Left forelimb (tissue), 1 donor: ENCODE results near the gene MCTP2.

Experiments
- DNase-seq: peaks from one replicate; pipeline ENCODE4 v3.0.0-alpha.2; 2018; ENCODE audit warnings: low spot score

Gene MCTP2

DNA sequence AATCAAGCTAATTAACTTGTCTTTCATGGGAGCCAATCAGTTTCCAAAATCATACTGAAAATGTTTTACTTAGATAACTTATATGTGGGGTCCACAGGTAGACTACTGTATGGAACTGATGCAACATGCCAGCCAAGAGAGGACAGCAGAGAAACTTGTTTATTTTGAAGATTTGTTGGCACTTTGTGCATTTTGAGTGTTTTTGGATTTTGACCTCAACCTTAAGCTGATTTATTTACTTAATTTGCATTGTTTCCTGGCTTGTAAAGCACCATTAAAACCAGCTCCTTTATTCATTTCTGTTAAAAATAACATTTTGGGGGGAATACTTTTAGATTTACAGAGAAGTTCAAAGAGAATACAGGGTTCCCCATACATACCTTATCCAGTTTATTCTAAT is 166.6 kb downstream of the MCTP2 start:
- no peak for DNase-seq

DNA sequence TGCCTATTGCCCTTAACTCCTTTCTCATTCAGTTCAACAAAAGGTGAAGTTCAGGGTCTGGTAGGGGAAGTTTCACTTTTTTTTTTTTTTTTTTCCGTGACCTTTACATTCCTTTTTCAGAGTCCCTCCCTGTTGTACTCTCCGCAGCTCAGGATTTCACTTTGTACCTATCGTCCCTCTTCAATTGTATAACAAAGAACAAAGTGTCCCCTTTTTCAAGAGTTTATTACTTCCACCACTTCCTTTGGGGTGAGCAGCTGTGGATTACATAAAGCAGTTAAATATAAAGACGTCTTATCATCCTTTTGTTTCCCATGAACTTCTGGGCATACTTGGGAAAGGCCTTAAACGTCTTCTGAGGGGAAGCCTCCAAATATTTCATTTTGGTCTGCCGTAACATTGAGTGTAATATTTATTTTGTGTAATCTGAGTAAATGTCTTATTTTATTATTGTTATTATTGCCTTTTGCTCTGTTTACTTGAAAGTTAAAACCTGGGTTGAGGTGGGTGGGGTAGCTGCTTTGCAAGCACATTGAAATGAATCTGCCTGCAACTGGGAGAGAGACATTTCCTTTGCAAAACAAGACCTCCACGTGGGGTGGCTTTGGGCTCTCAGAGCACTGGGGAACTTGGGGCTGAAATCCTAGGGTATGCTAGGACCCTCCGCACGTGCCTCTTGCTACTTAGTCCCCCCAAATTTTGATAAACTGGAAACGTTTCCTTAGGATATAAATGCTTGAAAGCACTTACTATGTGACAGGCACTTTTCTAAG is 169.4 kb downstream of the MCTP2 start:
- no peak for DNase-seq

- DNase-seq = no peak
These were observed 172.0 kb downstream of the MCTP2 start for GRCh38 chr15:94403331-94403730.

GRCh38 chr15:94404733-94405283 is 173.4 kb downstream of the MCTP2 start:
- no peak for DNase-seq

DNA sequence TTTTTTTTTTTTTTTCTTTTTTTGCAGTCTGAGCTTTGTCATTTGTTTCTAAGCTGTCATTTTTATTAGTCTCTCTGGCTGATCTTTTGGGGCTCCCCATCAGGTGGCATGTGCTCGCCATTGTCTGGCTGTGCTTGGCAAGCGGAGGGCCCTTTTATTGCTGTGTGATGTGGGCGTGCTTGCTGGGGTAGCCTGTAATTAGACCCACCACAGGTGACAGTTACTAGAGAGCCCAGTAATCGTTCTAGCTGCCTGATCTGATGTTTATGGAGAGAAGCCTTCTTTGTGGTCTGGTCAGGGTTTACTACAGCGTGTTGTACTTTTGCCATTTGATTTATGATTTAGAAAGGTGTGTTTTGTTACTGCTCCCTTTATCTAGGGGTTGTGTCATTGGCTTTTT is 179.9 kb downstream of the MCTP2 start:
- no peak for DNase-seq

DNA sequence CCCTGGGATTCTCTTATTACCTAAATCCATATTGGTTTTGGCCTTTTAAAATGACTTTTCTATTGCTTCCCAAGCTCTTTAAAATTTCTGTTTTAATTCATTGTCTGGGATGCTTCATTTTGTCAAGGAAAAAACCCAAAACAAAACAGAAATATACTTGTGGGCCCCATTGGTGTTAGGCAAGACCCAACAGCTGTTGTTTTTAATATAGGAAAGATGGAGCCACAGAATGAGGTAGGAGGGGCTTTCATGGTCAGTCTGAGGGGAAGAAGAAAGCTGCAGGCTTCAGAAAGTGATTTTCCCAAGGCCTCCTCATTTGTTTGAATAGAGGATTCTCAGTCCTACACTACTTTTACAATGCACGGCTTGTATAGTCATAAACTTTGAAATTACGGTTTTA is 180.5 kb downstream of the MCTP2 start:
- no peak for DNase-seq

DNA sequence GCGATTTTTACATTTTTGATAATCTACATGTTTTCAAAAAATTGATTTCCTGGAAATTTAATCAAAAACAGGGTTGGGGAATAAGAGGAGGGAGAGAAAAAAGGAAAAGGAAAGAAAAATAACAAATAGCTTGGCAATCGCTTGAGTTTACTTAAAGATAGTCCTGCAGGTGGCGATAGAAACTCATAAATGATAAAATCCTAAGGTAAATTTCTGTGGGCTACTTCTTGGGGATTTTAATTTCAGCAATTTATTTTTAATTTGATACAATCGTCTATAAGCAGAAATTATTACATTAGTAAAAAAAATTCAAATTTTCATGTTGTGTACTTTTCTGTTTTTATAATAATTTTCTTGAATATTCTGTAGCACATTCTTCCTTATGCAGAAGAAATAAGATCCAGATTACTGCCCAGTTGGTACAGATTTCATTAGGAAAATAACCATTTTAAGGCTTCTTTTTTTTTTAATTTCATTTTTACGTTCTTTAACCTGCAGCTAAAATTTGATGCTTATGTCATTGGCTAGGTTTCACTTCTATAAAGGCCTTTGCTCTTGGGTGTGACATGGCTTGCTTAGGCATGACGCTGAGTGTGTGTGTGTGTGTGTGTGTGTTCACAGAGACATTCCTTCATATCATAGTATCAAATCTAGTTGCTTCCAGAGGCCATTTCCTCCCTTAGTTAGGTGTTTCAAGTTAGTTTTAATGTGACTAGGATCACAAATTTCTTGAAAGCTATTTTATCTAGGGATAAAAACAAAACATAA is 181.8 kb downstream of the MCTP2 start:
- DNase-seq = no peak

DNA sequence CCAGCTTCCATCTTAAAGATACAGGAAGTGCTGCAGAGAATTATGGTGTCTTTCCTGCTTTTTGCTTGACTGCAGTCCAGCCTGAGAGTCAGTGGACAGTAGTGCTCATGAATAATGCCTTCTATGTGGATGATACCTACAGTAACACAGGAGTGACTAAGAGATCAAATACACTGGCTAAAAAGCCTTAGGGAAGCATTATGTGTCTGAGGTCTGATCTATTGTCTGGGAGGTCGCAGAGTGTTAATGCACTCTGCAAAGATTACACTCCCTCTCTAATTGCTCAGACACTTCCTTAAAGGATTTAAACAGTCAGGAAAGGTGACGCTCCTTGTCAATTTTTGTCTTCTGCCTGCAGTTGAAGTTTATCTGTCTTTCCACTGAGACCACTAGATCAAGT is 183.6 kb downstream of the MCTP2 start:
- DNase-seq = no peak

DNA sequence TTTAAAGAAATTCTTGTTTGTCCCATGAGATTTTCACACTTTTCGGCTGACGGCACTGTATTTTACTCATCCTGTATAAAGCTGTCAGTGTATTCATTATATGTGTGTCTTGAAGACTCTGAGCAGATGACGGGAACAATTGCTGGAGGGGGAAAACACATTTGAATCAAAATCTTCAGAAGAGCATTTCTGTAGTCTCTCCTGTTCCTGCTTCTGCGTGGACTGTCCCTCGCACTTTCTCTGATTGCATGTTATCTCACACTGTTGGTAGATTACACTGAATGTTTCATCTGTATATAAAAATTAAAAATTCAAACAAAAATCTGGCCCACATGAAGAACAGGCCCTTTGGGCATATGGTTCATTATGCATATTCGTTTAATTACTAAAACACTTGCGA is 184.9 kb downstream of the MCTP2 start:
- DNase-seq = no peak

DNA sequence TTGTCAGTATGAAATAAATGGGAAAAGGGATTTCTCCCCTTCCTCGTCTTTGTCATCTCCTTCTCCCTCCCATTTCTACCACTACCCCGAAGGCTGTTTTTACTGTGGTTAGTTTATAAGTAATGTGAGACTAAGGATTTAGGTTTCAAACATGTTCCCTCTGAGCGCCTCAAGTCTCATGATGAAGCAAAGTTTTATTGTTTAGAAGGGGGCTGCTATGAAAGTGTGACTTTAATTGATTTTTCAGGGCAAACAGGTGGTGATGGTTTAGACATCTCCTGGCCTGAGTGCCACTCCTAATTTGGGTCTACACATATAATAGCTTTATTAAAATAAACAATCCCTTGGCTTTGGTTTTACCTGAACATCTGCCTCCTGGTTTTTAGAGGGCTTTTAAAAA is 185.5 kb downstream of the MCTP2 start:
- no peak for DNase-seq

DNA sequence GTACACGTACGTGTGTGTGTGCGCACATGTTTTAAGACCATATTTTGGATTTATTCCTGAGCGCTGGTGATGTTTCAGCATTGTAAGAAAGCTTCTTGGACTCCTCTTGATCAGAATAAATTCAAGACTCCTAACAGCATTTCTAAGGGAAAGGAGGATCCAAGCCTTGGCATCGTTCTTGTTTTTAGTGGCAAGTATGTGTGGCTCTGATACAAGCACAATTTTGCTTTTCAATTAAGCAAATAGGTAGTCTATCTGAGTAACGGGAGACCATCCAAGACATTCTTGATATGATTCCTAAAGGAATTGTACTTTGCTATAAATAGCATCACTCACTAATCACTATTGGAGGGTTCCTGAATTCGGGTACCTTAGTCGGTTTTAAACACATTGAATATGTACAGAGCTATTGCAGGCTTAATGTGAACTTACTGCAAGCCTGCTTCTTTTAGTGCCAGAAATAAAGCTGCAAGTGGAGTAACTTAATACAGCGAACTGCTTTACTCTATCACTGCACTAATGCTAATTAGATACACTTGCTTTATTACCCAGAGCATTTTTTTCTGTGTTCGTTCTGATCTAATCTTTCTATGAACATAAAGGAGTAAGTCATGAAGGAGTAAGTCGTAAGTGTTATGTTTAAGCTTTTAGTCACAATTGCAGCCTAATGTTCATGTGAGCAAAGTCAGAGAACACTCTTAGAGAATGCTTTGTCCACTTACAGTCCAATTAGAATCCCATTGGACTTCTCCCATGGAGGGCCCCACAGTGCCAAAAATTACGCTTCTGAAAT is 186.3 kb downstream of the MCTP2 start:
- no peak for DNase-seq

DNA sequence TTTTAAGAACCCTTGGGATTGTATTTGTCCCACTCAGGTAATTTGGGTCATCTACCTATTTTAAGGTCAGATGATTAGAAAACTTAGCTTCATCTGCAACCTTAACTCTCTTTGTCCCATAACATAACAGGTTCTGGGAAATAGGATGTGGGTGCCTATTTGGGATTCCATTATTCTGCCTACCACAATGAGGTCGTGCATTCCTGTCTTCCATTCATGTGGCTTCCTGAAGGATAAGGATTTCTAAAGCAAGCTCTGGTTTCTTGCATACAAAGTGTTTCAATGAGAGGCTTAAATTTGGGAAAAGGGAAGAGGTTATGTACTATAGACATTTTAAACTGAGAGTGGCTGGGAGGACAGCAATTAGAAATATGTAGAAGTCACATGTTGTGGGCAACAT is 190.3 kb downstream of the MCTP2 start:
- DNase-seq = no peak

GRCh38 chr15:94432279-94432678 is 200.9 kb downstream of the MCTP2 start:
- DNase-seq = no peak

- no peak for DNase-seq
These were observed 207.8 kb downstream of the MCTP2 start for GRCh38 chr15:94439158-94439557.

- no peak for DNase-seq
These were observed 210.4 kb downstream of the MCTP2 start for GRCh38 chr15:94441760-94442159.

- DNase-seq = no peak
These were observed 211.1 kb downstream of the MCTP2 start for GRCh38 chr15:94442480-94442879.

GRCh38 chr15:94443186-94443585 is 211.8 kb downstream of the MCTP2 start:
- no peak for DNase-seq

- no peak for DNase-seq
These were observed 214.3 kb downstream of the MCTP2 start for GRCh38 chr15:94445566-94446160.

GRCh38 chr15:94446441-94446840 is 215.1 kb downstream of the MCTP2 start:
- DNase-seq = no peak

GRCh38 chr15:94451466-94451865 is 220.1 kb downstream of the MCTP2 start:
- DNase-seq = no peak

GRCh38 chr15:94453227-94453988 is 222.0 kb downstream of the MCTP2 start:
- no peak for DNase-seq
